GM19240 (cell line): ENCODE results near the gene HIBADH.
"Not testable (repeated sequence)": the region's sequence is repeated elsewhere in the genome, so short reads cannot be mapped to it uniquely, and the experiment has no call there.

Experiments used
- DNase-seq: peaks from one replicate; pipeline ENCODE4 v3.0.0; 2011; ENCODE audit warnings: low spot score; ENCODE audit not compliant: insufficient read length

Gene HIBADH

DNA sequence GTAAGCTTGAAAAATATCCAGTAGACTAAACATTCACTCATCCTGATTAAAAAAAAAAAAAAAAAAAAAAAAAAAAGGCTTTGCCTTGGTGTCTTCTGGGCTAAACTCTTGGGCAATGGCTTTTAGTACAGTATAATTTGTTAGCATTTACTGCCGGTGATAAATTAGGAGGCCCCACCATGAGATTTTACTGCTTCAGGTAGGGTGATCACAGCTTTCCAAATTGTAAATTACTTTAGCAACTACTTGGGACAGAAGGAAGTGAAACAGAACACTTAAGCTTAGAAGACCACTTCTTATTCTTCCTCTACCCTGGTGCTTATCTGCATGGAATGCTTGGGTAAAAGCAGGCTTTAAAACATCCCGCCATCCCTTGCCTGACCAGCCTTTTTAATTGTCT lies 152.1 kb downstream of the HIBADH start:
- no peak for DNase-seq

DNA sequence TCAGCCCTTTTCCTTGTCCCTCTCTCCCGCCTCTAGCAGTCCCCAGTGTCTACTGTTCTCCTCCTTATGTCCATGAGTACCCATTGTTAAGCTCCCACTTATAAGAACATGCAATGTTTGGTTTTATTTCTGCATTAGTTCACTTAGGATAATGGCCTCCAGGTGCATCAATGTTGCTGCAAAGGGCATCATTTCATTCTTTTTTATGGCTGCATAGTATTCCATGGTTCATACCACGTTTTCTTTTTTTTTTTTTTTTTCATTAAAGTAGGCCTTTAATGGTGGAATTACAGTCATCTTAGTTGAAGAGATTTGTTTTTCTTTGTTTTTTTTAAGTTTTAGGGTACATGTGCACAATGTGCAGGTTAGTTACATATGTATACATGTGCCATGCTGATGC lies 160.8 kb downstream of the HIBADH start:
- DNase-seq, result not testable (repeated sequence)

DNA sequence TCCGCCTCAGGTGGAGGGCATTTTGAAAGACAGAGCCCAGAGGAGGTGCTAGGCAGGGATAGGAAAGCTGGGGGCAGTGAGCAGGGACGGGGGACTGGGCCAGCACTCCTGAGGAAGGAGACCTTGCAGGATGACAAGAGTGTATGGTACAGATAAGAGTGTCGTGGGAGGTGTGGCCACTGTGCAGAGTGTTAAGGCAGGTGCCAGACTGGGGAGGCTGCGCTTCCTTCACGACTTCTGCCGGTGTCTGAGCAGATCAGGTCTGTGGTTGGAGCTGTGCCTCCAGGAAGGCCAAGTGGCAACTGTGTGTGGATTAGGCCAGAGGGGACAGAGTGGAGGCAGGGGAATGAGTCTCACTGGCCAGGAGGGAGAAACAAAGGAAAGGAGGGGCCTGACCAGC lies 161.7 kb downstream of the HIBADH start:
- no peak for DNase-seq

DNA sequence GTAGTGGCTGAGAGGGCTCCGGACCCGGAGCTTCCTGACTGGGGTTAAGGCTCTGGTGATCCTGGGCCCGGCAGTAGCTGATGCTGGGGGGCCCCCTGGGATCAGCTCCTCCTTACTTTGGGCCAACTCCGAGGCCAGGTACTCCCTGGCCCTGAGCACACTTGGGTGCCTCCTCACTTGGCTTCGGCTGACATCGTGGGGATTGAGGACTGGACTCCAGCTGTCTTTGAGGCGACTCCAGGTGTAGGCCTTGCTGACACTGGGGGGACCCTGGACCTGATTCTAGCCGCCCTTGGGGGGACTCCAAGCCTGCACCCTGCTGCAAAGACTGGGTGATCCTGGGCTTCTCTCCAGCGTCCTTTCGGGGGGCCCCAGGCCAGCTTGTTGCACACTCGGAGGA lies 170.5 kb downstream of the HIBADH start:
- DNase-seq, result no peak

DNA sequence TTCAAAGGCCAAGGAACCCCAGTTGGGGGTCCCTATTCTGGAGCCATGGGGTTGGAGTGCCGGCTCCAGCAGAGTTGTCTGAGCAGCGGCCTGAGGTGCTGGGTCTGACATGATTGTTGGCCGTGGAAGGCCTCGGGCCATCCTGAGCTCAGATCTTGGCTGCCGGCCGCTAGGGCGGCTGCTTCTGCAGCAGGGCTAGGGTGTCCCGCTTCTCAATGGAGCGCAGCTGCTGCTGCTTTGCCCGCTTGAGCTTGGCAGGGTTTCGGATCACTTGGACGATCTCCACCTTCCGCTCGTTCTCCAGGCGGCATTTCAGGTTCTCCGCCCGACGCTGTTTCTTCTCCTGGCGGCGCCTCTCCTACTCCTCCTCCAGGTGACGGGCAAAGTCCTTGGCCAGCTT lies 171.1 kb downstream of the HIBADH start:
- DNase-seq, result no peak

DNA sequence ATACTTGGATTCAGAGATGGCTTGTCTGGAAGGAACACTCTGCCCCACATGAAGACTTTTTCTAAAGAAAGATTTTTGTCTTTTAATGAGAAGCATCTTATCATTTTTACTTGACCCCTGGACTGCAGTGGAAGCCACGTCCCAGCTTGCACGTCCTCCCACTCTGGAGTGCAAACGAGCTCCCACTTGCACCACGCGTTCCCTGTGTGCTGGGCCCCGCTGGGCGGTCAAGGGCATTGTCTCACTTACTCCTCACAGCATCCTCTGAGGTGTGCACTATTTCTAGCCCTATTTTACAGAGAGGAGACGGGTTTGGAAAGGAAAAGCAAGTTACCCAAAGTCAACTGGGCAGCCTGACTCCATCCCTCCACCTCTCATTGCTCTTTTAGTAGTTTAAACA lies 175.2 kb downstream of the HIBADH start:
- DNase-seq, result no peak

DNA sequence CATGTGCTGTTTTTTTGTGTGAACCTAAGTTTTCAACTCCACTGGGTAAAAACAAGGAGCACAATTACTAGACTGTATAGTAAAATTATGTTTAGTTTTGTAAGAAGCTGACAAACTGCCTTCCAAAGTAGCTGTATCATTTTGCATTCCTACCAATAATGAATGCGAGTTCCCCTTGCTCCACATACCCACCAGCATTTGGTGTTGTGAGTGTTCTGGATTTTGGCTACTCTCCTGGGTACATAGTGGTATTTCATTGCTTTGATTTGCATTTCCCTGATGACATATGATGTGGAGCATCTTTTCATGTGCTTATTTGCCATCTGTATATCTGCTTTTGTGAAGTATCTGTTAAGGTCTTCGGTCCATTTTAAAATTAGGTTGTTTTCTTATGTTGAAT lies 178.2 kb downstream of the HIBADH start:
- DNase-seq, result no peak

DNA sequence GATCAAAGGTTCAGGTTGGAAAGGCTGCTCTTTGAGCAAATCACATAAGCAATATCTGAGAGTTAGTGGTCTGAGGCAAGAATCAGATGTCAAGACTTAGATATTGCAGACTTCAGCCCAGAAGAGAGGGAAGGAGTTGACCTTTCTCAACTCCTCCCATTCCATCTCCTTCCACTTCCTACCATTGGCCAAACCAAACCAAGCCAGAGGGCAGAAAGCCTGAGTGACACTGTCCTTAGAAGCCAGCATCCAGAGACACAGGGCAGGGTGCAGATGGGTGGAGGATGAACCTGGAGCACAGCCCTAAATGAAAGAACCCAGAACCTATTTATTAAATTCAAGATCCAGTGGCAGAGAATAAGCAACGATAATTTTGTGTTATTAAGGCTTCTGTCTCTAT lies 180.5 kb downstream of the HIBADH start:
- no peak for DNase-seq

DNA sequence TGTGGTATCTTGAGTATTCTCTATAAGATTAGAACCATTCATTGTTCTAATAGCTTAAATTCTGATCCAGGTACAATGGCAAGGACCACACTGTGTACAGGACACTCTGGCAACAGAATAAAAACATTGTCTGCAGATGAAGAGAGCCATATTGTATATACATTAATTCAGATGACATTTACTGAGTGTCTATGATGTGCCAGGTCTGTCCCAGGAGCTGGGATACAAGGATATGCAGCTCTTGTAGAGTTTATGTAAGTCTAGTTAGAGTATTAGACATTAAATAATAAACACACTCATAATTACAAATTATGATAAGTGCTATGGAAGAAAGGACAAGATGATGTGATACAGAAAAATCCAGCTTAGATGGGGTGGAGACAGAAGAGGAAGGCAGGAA lies 184.1 kb downstream of the HIBADH start:
- DNase-seq, result no peak

DNA sequence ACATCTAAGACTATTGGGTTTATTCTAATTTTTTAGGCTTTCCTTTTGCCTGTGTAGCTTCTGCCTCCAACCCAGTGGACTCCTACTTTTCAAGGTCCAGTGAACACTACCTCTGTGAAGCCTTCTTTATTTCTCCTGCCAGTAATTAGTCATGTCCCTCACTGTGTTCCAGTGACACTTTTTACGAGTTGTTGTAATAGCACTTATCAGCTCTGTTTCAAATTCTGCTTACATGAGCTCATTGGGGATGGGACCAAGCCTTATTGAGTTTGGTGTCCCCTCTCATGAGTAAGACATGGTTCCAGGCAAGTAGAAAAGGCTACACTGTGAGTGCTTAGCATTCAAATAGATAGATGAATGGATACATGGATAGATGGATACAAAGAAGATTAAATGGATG lies 184.6 kb downstream of the HIBADH start:
- DNase-seq, result no peak

DNA sequence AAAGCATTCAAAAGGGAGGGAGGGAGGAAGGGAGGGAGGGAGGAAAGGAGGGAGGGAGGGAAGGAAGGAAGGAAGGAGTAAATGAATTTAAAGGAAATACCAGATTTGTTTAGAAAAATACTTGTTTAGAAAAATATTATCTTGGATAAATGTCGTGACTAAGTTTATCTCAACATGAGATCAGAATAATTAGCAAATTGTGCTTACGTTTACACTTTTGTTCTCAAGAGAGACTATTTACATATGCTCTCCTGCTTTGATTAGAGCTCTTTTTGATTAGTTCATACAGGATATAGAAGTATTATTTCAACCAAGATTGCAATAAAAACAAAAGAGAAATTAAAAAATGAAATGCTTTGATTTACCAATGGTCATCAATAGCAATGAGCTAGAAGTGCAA lies 186.2 kb downstream of the HIBADH start:
- no peak for DNase-seq
